Stomach (tissue), 9 donors: ENCODE measurements around the gene EDARADD. TPM values are rescaled to one million over a fixed set of nuclear protein-coding genes. Genes with fewer than 3 reads are reported as not detected.
"Not testable (repeated sequence)": the region's sequence is repeated elsewhere in the genome, so short reads cannot be mapped to it uniquely, and the experiment has no call there.

ENCODE experiments used
- DNase-seq, 2 donors: peaks; one replicate each; pipeline versions ENCODE4 v3.0.0 to v3.0.0-alpha.2; 2013 to 2019
- H3K27ac ChIP-seq, 5 donors: fragments of 200-600 bp in 4 of 5; sonication (generic) in 4 of 5; one replicate each; pipeline ENCODE4 v1.5.1; 2013 to 2019; ENCODE audit warnings: mild to moderate bottlenecking in 1 of 5, moderate library complexity in 1 of 5
- H3K27me3 ChIP-seq, 3 donors: fragments of 200-600 bp; sonication (generic); one replicate each; pipeline ENCODE4 v1.5.1; 2017 to 2019; ENCODE audit warnings: mixed run types in 1 of 3
- H3K36me3 ChIP-seq, 4 donors: fragments of 200-600 bp; sonication (generic); 1 replicate in 3 of 4; 2 replicates in 1 of 4; pipeline ENCODE4 v1.5.1; 2016 to 2019
- H3K4me1 ChIP-seq, 4 donors: fragments of 200-600 bp; sonication (generic); one replicate each; pipeline ENCODE4 v1.5.1; 2016 to 2019
- H3K4me3 ChIP-seq, 4 donors: fragments of 200-600 bp; sonication (generic) in 3 of 4; one replicate each; pipeline ENCODE4 v1.5.1; 2016 to 2019; ENCODE audit warnings: mild to moderate bottlenecking in 1 of 4
- H3K9me3 ChIP-seq, 4 donors: fragments of 200-600 bp; sonication (generic); one replicate each; pipeline ENCODE4 v1.5.1; 2016 to 2019
- CTCF ChIP-seq, 7 experiments: fragments of 450-650 bp in 4 of 7; fragments of 200-600 bp in 3 of 7; sonication (generic) in 3 of 7; IDR thresholded peaks; one replicate each; pipeline ENCODE4 v1.5.1; 2016 to 2019; ENCODE audit warnings: antibody characterized with exemption in 7 of 7, control low read depth in 2 of 7, mild to moderate bottlenecking in 1 of 7
- EP300 ChIP-seq: sonication (generic); formaldehyde crosslinking; IDR thresholded peaks from one replicate; pipeline ENCODE4 v1.6.1; 2017; ENCODE audit warnings: antibody characterized with exemption
- POLR2A ChIP-seq, 4 donors: fragments of 450-650 bp; IDR thresholded peaks; one replicate each; pipeline ENCODE4 v1.6.1; 2016; ENCODE audit warnings: antibody characterized with exemption in 4 of 4, control low read depth in 2 of 4, mild to moderate bottlenecking in 1 of 4, moderate library complexity in 1 of 4
- POLR2AphosphoS5 ChIP-seq, 3 donors: sonication (generic); formaldehyde crosslinking; IDR thresholded peaks; one replicate each; pipeline ENCODE4 v1.6.1; 2016; ENCODE audit warnings: antibody characterized with exemption in 3 of 3
- WGBS, 5 donors: extraction: QIAGEN DNeasy Blood & Tissue Kit in 3 of 5; methylation state at CpG; one replicate each; pipeline versions ENCODE4 v1.1.5 to v1.1.7; 2013 to 2018; 5-methylcytosine and 5-hydroxymethylcytosine counted together
- intact Hi-C: fragments of 100-400 bp; cut with DNase I; formaldehyde crosslinking; loops from one replicate; pipeline ENCODE4 v1.15.1; 2023; ENCODE audit warnings: low total_unique reads
- polyA plus RNA-seq, 3 donors: library from polyadenylated mRNA; stranded (reverse); fragments of 200-250 nt; gene quantifications; one replicate each; pipeline ENCODE4 v1.2.3, GENCODE V29; 2013
- total RNA-seq, 5 donors: library from RNA; depleted of rRNA; stranded (reverse); fragments of >200 nt; gene quantifications; one replicate each; pipeline versions ENCODE4 v1.1.0 to v1.2.3, GENCODE V29; 2014 to 2016
- donor health status: healthy with polysubstance abuse.
- donor health status: Bipolar disorder and iron deficiency.
- donor health status: healthy.

Gene EDARADD
- total and polyA plus RNA-seq, 8 donors: 3.7 to 13.8 (median 6.6) TPM; not detected in 1

GRCh38 chr1:236356141-236356540 lies 37.9 kb upstream of the EDARADD start:
- H3K36me3 ChIP-seq: no peaks in the 10 kb centered on the region
- H3K4me3 ChIP-seq: no peak overlapping the region
- 82 to 88% (median 86%) methylated on average over 2 of the region's 2 CpGs for WGBS, 5 donors
- no peak overlapping the region for H3K27ac ChIP-seq
- no peak for TF ChIP-seq CTCF (IDR thresholded peaks at IDR 0.05)
- TF ChIP-seq POLR2AphosphoS5 (IDR thresholded peaks at IDR 0.05): no peak
- no peak for TF ChIP-seq POLR2A (IDR thresholded peaks at IDR 0.05)
- no peak for TF ChIP-seq EP300
- intact Hi-C loops: no loop called here
- DNase-seq: no peak
- H3K4me1 ChIP-seq: no peaks in the 10 kb centered on the region
- peaks cover 0 to 6% (median 0%) of the 10 kb centered on the region in 4 donors for H3K9me3 ChIP-seq
- H3K27me3 ChIP-seq: no peaks in the 10 kb centered on the region

GRCh38 chr1:236361909-236362590 lies 32.0 kb upstream of the EDARADD start:
- Histone ChIP-seq H3K36me3 (no peaks in the 10 kb centered on the region), H3K27ac (no peak overlapping the region), H3K9me3 (peaks cover 0 to 6% (median 0%) of the 10 kb centered on the region in 4 donors), H3K4me1 (peaks cover 0 to 9% (median 0%) of the 10 kb centered on the region in 4 donors), H3K27me3 (no peaks in the 10 kb centered on the region), H3K4me3 (no peak overlapping the region)
- no peak for DNase-seq
- 84 to 90% (median 87%) methylated on average over 7 of the region's 7 CpGs for WGBS, 5 donors
- intact Hi-C loops: no loop called here
- TF ChIP-seq POLR2A (IDR thresholded peaks at IDR 0.05) (no peak), CTCF (IDR thresholded peaks at IDR 0.05) (no peak), EP300 (no peak), POLR2AphosphoS5 (IDR thresholded peaks at IDR 0.05) (no peak)

GRCh38 chr1:236363237-236363636 lies 30.8 kb upstream of the EDARADD start:
- DNase-seq: no peak
- TF ChIP-seq CTCF (IDR thresholded peaks at IDR 0.05): no peak
- TF ChIP-seq POLR2AphosphoS5 (IDR thresholded peaks at IDR 0.05): no peak
- TF ChIP-seq EP300: no peak
- no peak for TF ChIP-seq POLR2A (IDR thresholded peaks at IDR 0.05)
- no peak overlapping the region for H3K27ac ChIP-seq

GRCh38 chr1:236365999-236366570 lies 28.0 kb upstream of the EDARADD start:
- 40 to 57% (median 48%) methylated on average over 7 of the region's 7 CpGs for WGBS, 5 donors

More at GRCh38 chr1:236363237-236363636, 30.8 kb upstream of the EDARADD start:
- Histone ChIP-seq H3K36me3 (no peaks in the 10 kb centered on the region), H3K27me3 (no peaks in the 10 kb centered on the region), H3K4me3 (no peak overlapping the region), H3K9me3 (peaks cover 0 to 2% (median 0%) of the 10 kb centered on the region in 4 donors), H3K4me1 (peaks cover 0 to 9% (median 0%) of the 10 kb centered on the region in 4 donors)
- whole genome bisulfite sequencing, 5 donors: 84 to 98% (median 96%) methylated on average over 5 of the region's 5 CpGs
- intact Hi-C loops: no loop called here

GRCh38 chr1:236366681-236367080 lies 27.4 kb upstream of the EDARADD start:
- DNase-seq, H3K36me3 ChIP-seq, intact Hi-C loops, H3K4me1 ChIP-seq, H3K4me3 ChIP-seq, H3K27me3 ChIP-seq, H3K9me3 ChIP-seq, H3K27ac ChIP-seq: not testable (repeated sequence)
- WGBS, 5 donors: 74 to 95% (median 90%) methylated on average over 12 of the region's 12 CpGs

More at GRCh38 chr1:236365999-236366570, 28.0 kb upstream of the EDARADD start:
- Histone ChIP-seq H3K9me3 (no peaks in the 10 kb centered on the region), H3K27ac (no peak overlapping the region), H3K4me3 (no peak overlapping the region), H3K36me3 (no peaks in the 10 kb centered on the region), H3K4me1 (peaks cover 0 to 9% (median 0%) of the 10 kb centered on the region in 4 donors), H3K27me3 (no peaks in the 10 kb centered on the region)
- TF ChIP-seq POLR2A (IDR thresholded peaks at IDR 0.05) (no peak), POLR2AphosphoS5 (IDR thresholded peaks at IDR 0.05) (no peak)
- no peak for DNase-seq
- intact Hi-C loops: no loop called here
